HepG2 (cell line): ENCODE data around the gene CAPS. TPM values are rescaled to one million over a fixed set of nuclear protein-coding genes. Genes with fewer than 3 reads are reported as not detected.

Experiments used
- BORCS8-MEF2B ChIP-seq: sonication (generic); formaldehyde crosslinking; IDR thresholded peaks from 2 replicates; pipeline ENCODE4 v1.8.0; 2022; ENCODE audit warnings: mild to moderate bottlenecking, missing genetic modification reagents
- CCDC6 ChIP-seq: sonication (generic); formaldehyde crosslinking; IDR thresholded peaks from 2 replicates; pipeline ENCODE4 v1.8.1; 2022; ENCODE audit warnings: mild to moderate bottlenecking, missing genetic modification reagents, moderate library complexity
- EHMT2 ChIP-seq: fragments of 200-600 bp; sonication (generic); IDR thresholded peaks from 2 replicates; pipeline ENCODE4 v1.7.0; 2017; ENCODE audit warnings: antibody characterized with exemption, low read depth, low read length, borderline replicate concordance
- ELF1 ChIP-seq: sonication (generic); formaldehyde crosslinking; IDR thresholded peaks from 2 replicates; pipeline ENCODE4 v1.4.0; 2020; ENCODE audit warnings: missing genetic modification reagents
- ERF ChIP-seq: IDR thresholded peaks from 2 replicates; pipeline ENCODE4 v1.6.1; 2018; ENCODE audit warnings: missing biosample characterization, missing genetic modification reagents
- ESRRA ChIP-seq: sonication (generic); formaldehyde crosslinking; IDR thresholded peaks from 2 replicates; pipeline ENCODE4 v1.5.1; 2020; ENCODE audit warnings: mild to moderate bottlenecking, low read depth, missing genetic modification reagents
- ETV5 ChIP-seq: IDR thresholded peaks from 2 replicates; pipeline ENCODE4 v1.6.1; 2018; ENCODE audit warnings: missing biosample characterization, missing genetic modification reagents, inconsistent platforms, borderline replicate concordance
- KLF9 ChIP-seq: IDR thresholded peaks from 2 replicates; pipeline ENCODE4 v1.6.1; 2016; ENCODE audit warnings: low read depth
- MEF2D ChIP-seq: sonication (generic); formaldehyde crosslinking; IDR thresholded peaks from 2 replicates; pipeline ENCODE4 v1.5.1; 2020; ENCODE audit warnings: mild to moderate bottlenecking, missing genetic modification reagents
- SMAD3 ChIP-seq: sonication (generic); formaldehyde crosslinking; IDR thresholded peaks from 2 replicates; pipeline ENCODE4 v1.4.0; 2020; ENCODE audit warnings: missing genetic modification reagents
- SNAPC2 ChIP-seq: sonication (generic); formaldehyde crosslinking; IDR thresholded peaks from 2 replicates; pipeline ENCODE4 v1.8.1; 2022; ENCODE audit warnings: mild to moderate bottlenecking, missing genetic modification reagents
- ZNF160 ChIP-seq: sonication (generic); formaldehyde crosslinking; IDR thresholded peaks from 2 replicates; pipeline ENCODE4 v1.8.0; 2022; ENCODE audit warnings: mild to moderate bottlenecking, inconsistent platforms, missing genetic modification reagents
- ZNF24 ChIP-seq: fragments of 450-650 bp; IDR thresholded peaks from 2 replicates; pipeline ENCODE4 v1.6.1; 2017; ENCODE audit warnings: antibody characterized with exemption, mild to moderate bottlenecking
- ZNF354B ChIP-seq: sonication (generic); formaldehyde crosslinking; IDR thresholded peaks from 2 replicates; pipeline ENCODE4 v1.8.0; 2022; ENCODE audit warnings: mild to moderate bottlenecking, missing genetic modification reagents
- ZSCAN25 ChIP-seq: sonication (generic); formaldehyde crosslinking; IDR thresholded peaks from 2 replicates; pipeline ENCODE4 v1.8.0; 2022; ENCODE audit warnings: mild to moderate bottlenecking, missing genetic modification reagents
- polyA plus RNA-seq, 8 experiments: library from polyadenylated mRNA; depleted of rRNA in 3 of 8; stranded (reverse) in 7 of 8; unstranded in 1 of 8; fragments of >200 nt; fragmentation: Illumina TruSeq in 4 of 8; extraction: Trizol in 4 of 8; gene quantifications; 2 replicates each; pipeline versions ENCODE4 v1.2.1 to v1.2.3, GENCODE V29; 2011 to 2016; ENCODE audit warnings: low read depth in 4 of 8, missing spikeins in 1 of 8, mixed read lengths in 1 of 8; ENCODE audit not compliant: insufficient read depth in 1 of 8
- total RNA-seq, 5 experiments: library from RNA; depleted of rRNA; stranded (reverse); fragments of >200 nt; fragmentation: Illumina TruSeq; extraction: Trizol; gene quantifications; 2 replicates each; pipeline ENCODE4 v1.2.3, GENCODE V29; 2016; ENCODE audit warnings: low read depth in 1 of 5
- TF ChIP-seq, protein P1 (sequence below): conservative IDR thresholded peaks from 2 replicates; pipeline ENCODE4 v1.6.1; 2018; ENCODE audit warnings: missing genetic modification reagents
- TF ChIP-seq, protein P2 (sequence below): sonication (generic); formaldehyde crosslinking; IDR thresholded peaks from 2 replicates; pipeline ENCODE4 v1.8.0; 2022; ENCODE audit warnings: mild to moderate bottlenecking, missing genetic modification reagents, moderate library complexity
- TF ChIP-seq, protein P3 (sequence below): sonication (generic); formaldehyde crosslinking; IDR thresholded peaks from 2 replicates; pipeline ENCODE4 v1.4.0; 2020; ENCODE audit warnings: missing genetic modification reagents, mild to moderate bottlenecking, borderline replicate concordance
- TF ChIP-seq, protein P4 (sequence below): sonication (generic); formaldehyde crosslinking; IDR thresholded peaks from 2 replicates; pipeline ENCODE4; 2020; ENCODE audit warnings: missing genetic modification reagents, mild to moderate bottlenecking, borderline replicate concordance
- TF ChIP-seq, protein P5 (sequence below): IDR thresholded peaks from 2 replicates; pipeline ENCODE4 v1.6.1; 2016; ENCODE audit warnings: low read depth, control low read depth
- TF ChIP-seq, protein P6 (sequence below): sonication (generic); formaldehyde crosslinking; conservative IDR thresholded peaks from 2 replicates; pipeline ENCODE4 v1.4.0; 2020; ENCODE audit warnings: missing genetic modification reagents

The CAPS gene
- total and polyA plus RNA-seq, 2 of the 13 experiments (the other 11 are each of a cell fraction or from before 2014, with no cell fraction given) = 3.1 TPM

DNA sequence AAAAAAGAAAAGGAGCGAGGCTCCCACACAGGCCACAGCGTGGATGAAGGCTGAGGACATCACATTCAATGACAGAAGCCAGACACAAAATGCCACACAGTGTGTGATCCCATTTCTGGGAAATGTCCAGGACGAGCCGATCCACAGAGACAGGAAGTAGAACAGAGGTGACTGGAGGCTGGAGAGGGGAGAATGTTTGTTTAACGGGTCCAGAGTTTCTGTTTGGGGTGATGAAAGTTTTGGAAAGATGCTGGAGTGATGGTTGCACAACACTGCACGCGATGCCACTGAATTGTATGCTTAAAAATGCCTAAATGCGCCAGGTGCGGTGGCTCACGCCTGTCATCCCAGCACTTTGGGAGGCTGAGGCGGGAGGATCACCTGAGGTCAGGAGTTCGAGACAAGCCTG lies 43.1 kb upstream of the CAPS start (continued):
- TF ChIP-seq SMAD3 (CRISPR knock-in tag) = peak; percentile 99
- TF ChIP-seq ZNF160 (CRISPR knock-in tag) = no peak
- TF ChIP-seq SNAPC2 (CRISPR knock-in tag) = peak; percentile 65; the same call in 1 of the 2 replicates
- TF ChIP-seq ESRRA = peak; percentile 90
- TF ChIP-seq, protein P1, sequence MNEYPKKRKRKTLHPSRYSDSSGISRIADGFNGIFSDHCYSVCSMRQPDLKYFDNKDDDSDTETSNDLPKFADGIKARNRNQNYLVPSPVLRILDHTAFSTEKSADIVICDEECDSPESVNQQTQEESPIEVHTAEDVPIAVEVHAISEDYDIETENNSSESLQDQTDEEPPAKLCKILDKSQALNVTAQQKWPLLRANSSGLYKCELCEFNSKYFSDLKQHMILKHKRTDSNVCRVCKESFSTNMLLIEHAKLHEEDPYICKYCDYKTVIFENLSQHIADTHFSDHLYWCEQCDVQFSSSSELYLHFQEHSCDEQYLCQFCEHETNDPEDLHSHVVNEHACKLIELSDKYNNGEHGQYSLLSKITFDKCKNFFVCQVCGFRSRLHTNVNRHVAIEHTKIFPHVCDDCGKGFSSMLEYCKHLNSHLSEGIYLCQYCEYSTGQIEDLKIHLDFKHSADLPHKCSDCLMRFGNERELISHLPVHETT (CRISPR knock-in tag) = peak; percentile 54; the same call in 1 of the 2 replicates
- TF ChIP-seq ZNF24 = 0 out of 2 replicates have a peak, but pooled peaks have one; percentile 43
- peak; percentile 96; the same call in 1 of the 2 replicates for TF ChIP-seq CCDC6 (CRISPR knock-in tag)
- TF ChIP-seq, protein P2, sequence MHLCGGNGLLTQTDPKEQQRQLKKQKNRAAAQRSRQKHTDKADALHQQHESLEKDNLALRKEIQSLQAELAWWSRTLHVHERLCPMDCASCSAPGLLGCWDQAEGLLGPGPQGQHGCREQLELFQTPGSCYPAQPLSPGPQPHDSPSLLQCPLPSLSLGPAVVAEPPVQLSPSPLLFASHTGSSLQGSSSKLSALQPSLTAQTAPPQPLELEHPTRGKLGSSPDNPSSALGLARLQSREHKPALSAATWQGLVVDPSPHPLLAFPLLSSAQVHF = no peak
- TF ChIP-seq, protein P3, sequence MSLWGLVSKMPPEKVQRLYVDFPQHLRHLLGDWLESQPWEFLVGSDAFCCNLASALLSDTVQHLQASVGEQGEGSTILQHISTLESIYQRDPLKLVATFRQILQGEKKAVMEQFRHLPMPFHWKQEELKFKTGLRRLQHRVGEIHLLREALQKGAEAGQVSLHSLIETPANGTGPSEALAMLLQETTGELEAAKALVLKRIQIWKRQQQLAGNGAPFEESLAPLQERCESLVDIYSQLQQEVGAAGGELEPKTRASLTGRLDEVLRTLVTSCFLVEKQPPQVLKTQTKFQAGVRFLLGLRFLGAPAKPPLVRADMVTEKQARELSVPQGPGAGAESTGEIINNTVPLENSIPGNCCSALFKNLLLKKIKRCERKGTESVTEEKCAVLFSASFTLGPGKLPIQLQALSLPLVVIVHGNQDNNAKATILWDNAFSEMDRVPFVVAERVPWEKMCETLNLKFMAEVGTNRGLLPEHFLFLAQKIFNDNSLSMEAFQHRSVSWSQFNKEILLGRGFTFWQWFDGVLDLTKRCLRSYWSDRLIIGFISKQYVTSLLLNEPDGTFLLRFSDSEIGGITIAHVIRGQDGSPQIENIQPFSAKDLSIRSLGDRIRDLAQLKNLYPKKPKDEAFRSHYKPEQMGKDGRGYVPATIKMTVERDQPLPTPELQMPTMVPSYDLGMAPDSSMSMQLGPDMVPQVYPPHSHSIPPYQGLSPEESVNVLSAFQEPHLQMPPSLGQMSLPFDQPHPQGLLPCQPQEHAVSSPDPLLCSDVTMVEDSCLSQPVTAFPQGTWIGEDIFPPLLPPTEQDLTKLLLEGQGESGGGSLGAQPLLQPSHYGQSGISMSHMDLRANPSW = peak; percentile 75; the same call in 1 of the 2 replicates
- 0 out of 2 replicates have a peak, but pooled peaks have one; percentile 29 for TF ChIP-seq BORCS8-MEF2B (CRISPR knock-in tag)
- TF ChIP-seq, protein P4, sequence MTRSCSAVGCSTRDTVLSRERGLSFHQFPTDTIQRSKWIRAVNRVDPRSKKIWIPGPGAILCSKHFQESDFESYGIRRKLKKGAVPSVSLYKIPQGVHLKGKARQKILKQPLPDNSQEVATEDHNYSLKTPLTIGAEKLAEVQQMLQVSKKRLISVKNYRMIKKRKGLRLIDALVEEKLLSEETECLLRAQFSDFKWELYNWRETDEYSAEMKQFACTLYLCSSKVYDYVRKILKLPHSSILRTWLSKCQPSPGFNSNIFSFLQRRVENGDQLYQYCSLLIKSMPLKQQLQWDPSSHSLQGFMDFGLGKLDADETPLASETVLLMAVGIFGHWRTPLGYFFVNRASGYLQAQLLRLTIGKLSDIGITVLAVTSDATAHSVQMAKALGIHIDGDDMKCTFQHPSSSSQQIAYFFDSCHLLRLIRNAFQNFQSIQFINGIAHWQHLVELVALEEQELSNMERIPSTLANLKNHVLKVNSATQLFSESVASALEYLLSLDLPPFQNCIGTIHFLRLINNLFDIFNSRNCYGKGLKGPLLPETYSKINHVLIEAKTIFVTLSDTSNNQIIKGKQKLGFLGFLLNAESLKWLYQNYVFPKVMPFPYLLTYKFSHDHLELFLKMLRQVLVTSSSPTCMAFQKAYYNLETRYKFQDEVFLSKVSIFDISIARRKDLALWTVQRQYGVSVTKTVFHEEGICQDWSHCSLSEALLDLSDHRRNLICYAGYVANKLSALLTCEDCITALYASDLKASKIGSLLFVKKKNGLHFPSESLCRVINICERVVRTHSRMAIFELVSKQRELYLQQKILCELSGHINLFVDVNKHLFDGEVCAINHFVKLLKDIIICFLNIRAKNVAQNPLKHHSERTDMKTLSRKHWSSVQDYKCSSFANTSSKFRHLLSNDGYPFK = 0 out of 2 replicates have a peak, but pooled peaks have one; percentile 14
- TF ChIP-seq EHMT2 = no peak
- TF ChIP-seq, protein P5, sequence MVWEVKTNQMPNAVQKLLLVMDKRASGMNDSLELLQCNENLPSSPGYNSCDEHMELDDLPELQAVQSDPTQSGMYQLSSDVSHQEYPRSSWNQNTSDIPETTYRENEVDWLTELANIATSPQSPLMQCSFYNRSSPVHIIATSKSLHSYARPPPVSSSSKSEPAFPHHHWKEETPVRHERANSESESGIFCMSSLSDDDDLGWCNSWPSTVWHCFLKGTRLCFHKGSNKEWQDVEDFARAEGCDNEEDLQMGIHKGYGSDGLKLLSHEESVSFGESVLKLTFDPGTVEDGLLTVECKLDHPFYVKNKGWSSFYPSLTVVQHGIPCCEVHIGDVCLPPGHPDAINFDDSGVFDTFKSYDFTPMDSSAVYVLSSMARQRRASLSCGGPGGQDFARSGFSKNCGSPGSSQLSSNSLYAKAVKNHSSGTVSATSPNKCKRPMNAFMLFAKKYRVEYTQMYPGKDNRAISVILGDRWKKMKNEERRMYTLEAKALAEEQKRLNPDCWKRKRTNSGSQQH (CRISPR knock-in tag) = no peak
- TF ChIP-seq ELF1 (CRISPR knock-in tag) = peak; percentile 87
- TF ChIP-seq ERF (CRISPR knock-in tag) = peak; percentile 92
- peak; percentile 76 for TF ChIP-seq ZSCAN25 (CRISPR knock-in tag)
- no peak for TF ChIP-seq ZNF354B (CRISPR knock-in tag)
- TF ChIP-seq ETV5 (CRISPR knock-in tag) = peak; percentile 99
- TF ChIP-seq, protein P6, sequence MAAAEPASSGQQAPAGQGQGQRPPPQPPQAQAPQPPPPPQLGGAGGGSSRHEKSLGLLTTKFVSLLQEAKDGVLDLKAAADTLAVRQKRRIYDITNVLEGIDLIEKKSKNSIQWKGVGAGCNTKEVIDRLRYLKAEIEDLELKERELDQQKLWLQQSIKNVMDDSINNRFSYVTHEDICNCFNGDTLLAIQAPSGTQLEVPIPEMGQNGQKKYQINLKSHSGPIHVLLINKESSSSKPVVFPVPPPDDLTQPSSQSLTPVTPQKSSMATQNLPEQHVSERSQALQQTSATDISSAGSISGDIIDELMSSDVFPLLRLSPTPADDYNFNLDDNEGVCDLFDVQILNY (CRISPR knock-in tag) = no peak
- peak; percentile 99 for TF ChIP-seq MEF2D (CRISPR knock-in tag)
- peak; percentile 83; the same call in 1 of the 2 replicates for TF ChIP-seq KLF9 (CRISPR knock-in tag)
